Mammary epithelial cell (primary cell): ENCODE results near the gene UBQLN3.

Source experiments
- EZH2 ChIP-seq: IDR thresholded peaks from 2 replicates; pipeline ENCODE4 v1.6.1; 2012; ENCODE audit warnings: low read length, inconsistent platforms, borderline replicate concordance
- TF ChIP-seq, protein P1 (sequence below), 2 donors: IDR thresholded peaks in 1 of 2; conservative IDR thresholded peaks in 1 of 2; 2 replicates each; pipeline ENCODE4 v1.5.1; 2011 to 2012; ENCODE audit warnings: inconsistent platforms in 2 of 2, low read length in 2 of 2, mild to moderate bottlenecking in 2 of 2, control low read depth in 1 of 2, low read depth in 1 of 2; ENCODE audit not compliant: insufficient read depth in 1 of 2; ENCODE audit errors: extremely low read depth in 1 of 2

DNA sequence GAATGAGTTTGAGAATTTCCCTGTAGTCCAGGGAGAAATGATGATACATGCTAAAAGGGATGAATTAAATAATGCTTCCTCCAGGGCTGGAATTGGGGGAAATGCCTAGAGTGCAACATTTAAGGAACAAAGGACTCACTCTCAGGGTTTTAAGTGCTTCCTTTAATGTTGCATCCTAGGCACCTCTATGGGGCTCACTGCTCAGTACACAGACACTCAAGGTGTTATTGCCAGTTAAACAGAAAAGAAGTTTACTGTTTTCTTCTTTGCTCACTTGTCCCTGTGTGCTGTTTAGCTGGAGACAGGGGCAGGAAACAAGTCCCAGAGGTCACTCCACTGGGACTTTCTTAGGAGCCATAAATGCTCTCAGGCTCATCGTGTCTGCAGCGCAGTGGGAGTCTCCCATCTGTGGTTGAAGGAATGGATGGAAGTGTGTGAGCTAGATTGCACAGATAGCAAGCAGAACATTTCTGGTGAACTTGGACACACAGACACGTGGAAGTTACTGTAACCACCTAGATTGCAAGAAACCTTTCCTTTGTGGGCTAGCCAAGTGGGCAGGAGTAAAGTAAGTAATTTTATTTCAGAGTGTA lies 46.9 kb upstream of the UBQLN3 start:
- TF ChIP-seq, protein P1, sequence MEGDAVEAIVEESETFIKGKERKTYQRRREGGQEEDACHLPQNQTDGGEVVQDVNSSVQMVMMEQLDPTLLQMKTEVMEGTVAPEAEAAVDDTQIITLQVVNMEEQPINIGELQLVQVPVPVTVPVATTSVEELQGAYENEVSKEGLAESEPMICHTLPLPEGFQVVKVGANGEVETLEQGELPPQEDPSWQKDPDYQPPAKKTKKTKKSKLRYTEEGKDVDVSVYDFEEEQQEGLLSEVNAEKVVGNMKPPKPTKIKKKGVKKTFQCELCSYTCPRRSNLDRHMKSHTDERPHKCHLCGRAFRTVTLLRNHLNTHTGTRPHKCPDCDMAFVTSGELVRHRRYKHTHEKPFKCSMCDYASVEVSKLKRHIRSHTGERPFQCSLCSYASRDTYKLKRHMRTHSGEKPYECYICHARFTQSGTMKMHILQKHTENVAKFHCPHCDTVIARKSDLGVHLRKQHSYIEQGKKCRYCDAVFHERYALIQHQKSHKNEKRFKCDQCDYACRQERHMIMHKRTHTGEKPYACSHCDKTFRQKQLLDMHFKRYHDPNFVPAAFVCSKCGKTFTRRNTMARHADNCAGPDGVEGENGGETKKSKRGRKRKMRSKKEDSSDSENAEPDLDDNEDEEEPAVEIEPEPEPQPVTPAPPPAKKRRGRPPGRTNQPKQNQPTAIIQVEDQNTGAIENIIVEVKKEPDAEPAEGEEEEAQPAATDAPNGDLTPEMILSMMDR (conservative IDR thresholded peaks at IDR 0.05 in 1 of 2, IDR thresholded peaks at IDR 0.05 in 1 of 2; ENCODE audit: extremely low read depth in 1 of 2, insufficient read depth in 1 of 2, low read depth in 1 of 2, low read length in 2 of 2) = no peak
- no peak for TF ChIP-seq EZH2
